GM18505 (cell line): Measurements from ENCODE around the gene CNTNAP2.

ENCODE experiments used
- ATAC-seq: cut with Tn5 transposase; IDR thresholded peaks from one replicate; pipeline ENCODE4 v1.9.1; 2021; ENCODE audit not compliant: unreplicated experiment
- POLR2A ChIP-seq: IDR thresholded peaks from 4 replicates; pipeline ENCODE4 v1.6.1; 2011; ENCODE audit warnings: borderline replicate concordance; ENCODE audit not compliant: insufficient read depth, insufficient read length; ENCODE audit errors: extremely low read depth

Gene CNTNAP2

DNA sequence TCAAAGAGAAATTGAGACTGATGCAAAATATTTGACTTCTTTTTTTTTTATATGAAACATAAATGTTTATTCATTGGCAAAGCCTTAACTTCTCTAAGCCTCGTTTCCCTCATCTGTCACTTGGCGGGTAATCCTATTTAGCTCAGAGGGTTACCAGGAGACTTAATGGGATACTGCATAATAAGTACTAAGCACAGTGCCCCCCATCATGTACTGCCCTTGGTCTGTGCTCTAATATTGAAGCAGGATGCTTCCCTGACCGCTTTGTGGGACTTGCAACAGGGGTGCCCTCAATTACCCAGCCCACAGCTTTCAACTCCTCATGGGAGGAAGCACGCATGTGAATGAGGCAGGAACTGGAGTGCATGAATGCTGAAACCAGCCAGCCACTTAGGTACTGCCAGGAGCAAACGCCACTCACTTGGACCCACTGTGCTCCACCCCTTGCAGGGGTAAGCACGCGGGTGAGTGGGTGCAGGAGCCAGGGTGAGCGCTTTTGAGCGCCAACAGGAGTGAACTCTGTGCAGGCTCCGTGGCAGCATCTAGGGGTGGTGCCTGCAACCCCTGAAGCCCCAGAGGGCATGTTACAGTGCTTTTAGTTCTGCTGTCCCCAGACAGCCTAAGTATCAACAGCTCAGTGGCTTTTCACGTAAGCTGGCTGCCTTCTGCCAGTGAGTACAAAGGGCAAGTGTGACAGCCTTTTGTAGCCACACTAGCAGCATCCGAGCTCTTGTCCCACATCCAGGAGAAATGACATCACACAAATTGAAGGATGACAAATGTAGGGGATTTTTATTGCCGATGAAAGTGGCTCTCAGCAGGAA, 2264.2 kb downstream of the CNTNAP2 start:
- no peak for ATAC-seq
- TF ChIP-seq POLR2A: no peak

DNA sequence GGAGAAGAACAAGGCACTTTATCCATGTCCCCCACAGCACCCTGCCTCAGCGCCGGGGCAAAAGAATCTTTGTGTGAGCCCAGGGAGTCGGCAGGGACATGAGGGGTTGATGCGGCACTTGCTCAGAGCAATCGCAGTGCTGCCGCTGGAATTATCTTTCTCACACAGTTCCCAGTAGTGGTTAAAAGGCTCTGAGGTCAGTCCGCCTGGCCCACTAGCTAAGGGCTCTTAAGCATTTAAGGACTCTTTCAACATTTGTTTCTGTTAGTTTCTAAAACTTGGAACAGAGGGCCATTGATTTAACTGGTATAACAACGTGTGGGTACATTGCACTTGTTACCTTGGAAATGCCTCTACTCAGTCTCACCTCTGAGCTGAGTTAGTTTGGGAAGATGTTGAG, 2266.0 kb downstream of the CNTNAP2 start:
- ATAC-seq: no peak
- TF ChIP-seq POLR2A: no peak

DNA sequence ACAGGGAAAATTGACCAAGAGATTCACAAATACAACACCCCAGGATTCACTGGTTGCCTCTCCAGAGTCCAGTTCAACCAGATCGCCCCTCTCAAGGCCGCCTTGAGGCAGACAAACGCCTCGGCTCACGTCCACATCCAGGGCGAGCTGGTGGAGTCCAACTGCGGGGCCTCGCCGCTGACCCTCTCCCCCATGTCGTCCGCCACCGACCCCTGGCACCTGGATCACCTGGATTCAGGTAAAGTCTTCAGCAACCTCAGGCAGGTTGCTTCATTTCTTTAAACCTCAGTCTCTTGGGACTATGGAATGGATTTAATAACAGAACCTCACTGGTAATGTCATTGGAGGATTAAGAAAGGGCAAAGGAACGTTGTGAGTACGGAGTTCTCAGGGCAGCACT, 2267.1 kb downstream of the CNTNAP2 start:
- no peak for ATAC-seq
- no peak for TF ChIP-seq POLR2A

DNA sequence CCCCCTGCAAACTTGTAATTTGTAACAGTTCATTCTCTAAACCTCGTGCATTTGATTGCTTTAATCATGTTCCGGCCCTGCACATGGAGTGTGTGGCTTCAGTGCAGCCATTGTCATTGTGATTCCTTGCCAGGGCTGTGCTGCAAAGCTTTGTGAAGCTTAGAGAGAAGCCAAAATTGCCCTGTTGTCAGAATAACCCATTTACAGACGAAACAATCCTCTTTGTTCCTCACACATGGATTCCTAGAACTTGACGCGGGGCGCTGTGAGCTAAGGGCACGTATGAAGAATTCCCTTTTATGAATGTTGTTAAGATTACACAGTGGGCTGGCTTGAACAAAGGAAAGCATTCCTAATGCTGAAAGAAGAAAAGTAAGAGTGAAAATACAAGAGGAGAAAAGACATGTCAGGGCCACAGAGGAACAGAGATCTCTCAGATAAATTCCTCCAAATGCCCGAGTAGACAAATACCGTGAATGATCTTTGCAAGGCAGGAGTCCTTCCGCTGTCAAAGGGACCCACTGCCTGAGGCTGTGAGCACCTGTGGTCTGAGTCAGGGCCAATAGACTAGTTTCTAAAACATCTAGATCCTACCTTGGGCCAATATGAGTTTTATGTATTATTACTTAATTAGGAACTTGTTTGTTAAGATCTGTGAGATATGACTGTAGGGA, 2268.5 kb downstream of the CNTNAP2 start:
- no peak for ATAC-seq
- no peak for TF ChIP-seq POLR2A

DNA sequence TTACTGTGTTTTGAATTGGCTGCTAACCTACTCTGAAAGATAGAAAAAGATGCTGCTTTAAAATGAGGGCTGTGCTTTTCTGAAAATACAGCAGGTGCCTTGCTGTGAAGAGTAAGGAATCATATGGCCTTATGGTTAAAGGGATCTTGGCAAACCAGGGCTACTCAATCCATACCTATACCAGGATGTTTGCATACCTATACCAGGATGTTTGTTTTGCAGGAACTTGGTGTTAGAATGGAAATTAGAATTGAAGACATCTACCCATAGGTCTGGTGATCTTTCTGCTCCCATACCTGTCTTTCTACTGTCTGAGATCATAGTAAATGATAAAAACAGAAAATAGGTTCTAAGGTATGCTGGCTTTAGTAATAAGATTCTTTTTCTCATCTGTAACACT, 2273.8 kb downstream of the CNTNAP2 start:
- ATAC-seq: no peak
- TF ChIP-seq POLR2A: no peak

DNA sequence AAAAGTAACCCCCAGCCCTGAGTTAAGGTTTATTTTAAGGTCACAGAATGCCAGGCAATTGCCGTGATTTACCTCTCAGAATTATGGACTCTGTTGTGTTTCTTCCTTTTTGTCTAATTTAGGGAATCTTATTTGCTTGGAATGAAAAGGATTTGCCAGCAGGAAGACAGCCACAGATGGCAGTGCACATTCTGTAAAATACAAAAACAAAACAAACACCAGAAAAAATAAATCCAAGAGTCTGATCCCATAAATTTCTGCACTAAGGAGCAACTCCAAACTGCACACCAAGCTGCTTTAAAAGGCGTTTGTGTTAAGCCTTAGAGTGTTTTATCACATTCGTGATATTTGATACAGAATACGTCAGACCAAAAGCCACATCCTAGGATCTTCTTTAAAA, 2275.0 kb downstream of the CNTNAP2 start:
- TF ChIP-seq POLR2A: no peak

DNA sequence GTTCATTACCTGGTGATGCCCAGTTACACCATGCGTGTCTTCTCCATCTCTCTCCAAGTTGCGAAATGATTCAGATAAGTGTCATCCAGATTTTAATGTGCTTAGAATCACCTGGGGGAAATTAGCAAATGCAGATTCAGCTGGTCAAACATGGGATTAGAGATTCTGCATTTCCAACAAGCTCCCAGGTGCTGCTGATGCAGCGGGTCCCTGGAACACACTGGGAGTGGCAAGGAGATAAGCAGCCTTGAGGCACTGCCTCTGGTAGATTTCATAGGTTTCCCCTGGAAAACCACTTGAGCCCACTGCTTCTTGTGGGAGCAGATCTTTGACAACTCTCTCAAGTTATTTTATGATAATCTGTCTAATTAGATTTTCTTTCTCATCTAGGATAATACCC, 2278.0 kb downstream of the CNTNAP2 start:
- TF ChIP-seq POLR2A: no peak
- no peak for ATAC-seq

More for the DNA sequence above, 2275.0 kb downstream of the CNTNAP2 start:
- no peak for ATAC-seq

DNA sequence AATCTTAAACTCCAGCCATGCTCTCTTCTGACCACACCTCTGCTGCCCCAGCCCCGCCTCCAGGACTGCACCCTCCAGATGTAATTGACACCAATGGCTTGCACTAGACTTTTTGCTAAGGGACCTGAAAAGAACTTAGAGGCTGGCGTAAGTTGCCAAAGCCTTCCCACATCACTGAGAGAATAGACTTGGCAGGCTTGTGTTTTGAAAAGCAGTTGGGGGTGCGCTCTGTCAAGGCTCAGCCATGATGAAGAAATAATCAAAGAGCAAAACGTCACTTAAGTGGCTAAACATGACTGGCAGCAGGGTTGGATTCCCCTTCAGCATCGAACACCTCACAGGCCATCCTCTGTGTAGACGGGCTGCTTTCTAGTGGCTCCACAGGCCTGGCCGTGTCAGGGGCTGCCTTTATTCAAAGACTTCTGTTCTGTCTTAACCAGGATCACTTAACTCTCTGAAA, 2278.8 kb downstream of the CNTNAP2 start:
- TF ChIP-seq POLR2A: no peak
- no peak for ATAC-seq

DNA sequence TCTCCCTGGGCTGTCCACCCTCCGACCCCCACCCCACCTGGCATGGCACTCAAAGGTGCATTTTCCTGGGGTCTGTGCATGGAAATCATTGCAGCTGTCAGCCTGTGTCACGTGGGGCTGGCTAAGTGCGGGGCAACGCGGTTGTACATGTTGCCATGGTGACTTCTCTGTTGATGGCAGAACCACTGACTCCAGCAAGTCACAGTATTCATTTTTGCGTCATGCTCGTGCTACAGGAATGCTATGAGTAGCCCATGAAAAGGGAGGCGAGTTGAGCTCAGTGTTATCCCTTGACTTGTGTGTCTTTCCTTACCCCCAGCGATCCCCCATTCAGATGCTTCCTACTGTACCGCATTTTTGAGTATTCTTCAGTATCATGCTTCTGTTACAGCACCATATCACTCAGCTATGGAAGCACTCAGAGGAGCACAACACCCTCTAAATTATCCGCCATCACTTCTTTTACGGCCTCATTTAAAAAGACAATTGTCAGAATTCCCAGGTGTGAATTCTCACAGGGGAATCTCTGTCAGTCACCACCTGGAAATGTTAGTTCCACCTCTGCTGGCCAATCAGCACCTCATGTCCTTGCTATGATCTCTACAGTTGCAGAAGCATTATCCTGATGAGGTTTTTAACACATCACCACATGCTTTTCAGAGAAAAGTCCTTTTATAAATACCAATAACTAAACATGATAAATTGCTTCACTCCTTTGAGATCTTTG, 2279.6 kb downstream of the CNTNAP2 start:
- no peak for ATAC-seq
- no peak for TF ChIP-seq POLR2A

DNA sequence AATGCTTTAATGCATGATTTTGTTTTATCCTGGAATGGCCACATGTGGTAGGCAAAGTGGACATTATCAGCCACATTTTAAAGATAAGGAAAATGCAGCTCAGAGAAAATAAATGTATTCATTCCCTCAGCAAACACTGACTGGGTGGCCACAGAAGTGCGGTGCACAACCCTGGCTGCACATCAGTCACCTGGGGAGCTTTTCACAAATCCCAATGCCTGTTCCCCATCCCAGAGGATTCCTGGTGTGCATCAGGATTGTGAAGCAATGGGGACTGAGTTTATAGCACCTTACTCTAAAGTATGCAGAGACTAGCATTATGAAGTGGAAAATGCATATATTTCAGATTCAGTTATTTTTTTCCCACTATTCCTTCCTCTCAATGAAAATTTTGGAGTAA, 2280.5 kb downstream of the CNTNAP2 start:
- no peak for TF ChIP-seq POLR2A
- ATAC-seq: no peak

DNA sequence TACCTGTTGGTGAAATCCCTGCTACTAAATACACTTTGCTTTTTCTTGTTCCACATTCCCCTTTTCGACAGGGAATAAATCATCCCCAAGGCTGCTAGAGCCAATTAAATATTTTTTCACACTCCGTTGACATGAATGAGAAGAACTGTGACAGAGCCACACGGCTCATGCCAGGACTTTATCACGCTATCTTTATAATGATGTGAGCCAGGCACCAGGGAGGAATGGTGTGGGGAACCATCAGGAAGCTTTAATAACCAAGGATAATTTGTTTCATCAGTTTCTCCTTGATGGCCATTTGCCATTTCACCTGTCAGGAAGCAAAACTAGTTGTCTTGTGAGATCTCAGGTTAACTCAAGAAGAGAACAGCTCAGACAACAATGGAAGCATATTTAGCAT, 2280.9 kb downstream of the CNTNAP2 start:
- TF ChIP-seq POLR2A: no peak
- ATAC-seq: no peak

DNA sequence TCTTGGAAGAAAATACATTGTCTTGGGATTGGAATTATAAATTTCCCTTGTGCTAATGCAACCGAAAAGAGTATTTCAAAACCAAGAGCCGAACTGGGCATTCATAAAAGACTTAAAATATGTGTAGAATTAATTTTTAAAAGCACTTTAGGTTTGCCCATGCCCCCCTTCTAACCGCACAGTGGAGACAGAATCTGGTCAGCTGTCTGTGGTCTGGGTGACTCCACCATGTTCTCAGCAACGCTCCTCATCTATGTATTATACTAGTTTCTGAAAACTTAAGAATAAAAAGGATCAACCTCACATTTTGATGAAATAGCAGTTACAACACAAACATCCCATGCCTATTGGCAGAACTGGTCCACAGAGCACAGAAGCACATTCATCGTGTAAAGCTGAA, 2281.4 kb downstream of the CNTNAP2 start:
- ATAC-seq: no peak
- no peak for TF ChIP-seq POLR2A

DNA sequence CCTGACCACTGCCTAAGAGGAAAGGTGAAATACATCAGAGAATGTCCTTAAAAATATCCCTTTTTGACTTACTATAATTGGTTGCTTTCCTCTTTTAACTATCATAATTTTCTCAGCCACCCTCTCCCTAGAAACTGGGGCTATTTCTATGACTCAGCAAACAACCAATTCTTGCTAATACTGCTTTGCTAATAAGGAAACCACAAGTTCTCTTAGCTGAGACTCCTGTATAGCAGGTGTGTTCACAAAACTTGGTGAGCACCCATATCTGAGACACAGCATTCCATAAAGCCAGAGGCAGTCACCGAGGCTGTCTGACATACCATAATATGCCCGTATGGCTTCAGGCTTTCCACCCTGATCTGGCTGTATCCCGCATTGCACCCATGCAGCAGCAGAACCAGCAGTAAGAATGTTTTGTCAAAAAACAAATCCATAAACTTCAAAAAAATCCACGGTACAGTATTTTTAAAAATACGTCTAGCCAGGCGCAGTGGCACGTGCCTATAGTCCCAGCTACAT, 2282.3 kb downstream of the CNTNAP2 start:
- ATAC-seq: peak; percentile 85
- TF ChIP-seq POLR2A: no peak
